Activated T-cell treated with anti-CD3 and anti-CD28 coated beads for 4 hours (primary cell): ENCODE data around the gene SLC41A1.

Experiments used
- DNase-seq: peaks from one replicate; pipeline ENCODE4 v3.0.0-alpha.2; 2020

Gene SLC41A1

DNA sequence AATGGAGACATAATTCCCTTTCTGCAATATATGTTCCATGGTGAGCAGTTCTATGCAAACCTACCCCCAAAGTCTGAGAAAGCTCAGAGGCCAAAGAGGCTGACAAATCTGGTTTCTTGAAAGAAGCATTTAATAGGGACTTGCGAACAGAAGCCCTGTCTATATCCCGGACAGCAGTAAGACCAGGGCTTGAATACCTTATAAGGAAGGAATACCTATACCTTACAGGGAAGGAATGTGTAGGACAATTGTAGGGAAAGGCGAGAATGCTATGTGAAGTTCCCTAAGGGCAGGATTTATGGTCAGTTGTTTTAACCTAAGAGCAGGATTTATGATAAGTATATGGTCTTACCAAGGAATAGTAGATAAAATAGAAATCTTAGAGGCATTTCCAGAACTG is 5.0 kb upstream of the SLC41A1 start:
- DNase-seq: no peak

DNA sequence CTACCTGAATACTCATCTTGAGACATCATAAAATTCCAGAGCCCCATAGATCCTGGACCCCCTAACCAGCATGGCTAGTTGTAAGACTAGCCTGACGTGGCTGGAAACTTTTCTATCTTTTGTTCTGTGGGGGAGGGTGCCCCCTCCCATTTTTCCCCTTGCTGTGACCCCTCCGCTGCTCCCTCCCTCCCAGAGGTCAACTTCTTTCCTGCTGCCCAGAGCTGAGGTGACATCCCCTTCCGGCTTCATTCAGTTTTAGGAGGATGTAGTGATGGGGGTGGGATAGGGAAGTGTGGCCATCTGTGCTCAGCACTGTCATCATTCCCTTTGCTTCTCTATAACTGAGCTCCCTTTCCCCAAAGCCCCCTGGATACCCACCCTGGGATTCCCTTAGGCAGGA is 4.4 kb upstream of the SLC41A1 start:
- DNase-seq: no peak

DNA sequence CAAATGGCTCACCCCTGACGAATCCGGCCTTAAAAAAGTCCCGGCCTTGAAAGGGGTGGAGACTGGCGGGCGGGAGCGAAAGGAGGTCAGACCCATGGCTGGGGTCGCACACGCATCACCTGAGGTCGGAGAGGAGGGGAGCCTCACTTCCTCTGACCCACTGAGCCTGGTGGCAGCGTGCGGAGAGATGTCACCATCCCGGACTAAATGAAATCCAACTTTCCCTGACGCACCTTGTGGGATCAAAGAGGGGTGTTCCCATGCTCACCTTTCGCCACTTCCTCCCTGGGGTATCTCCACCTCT is 709 bp upstream of the SLC41A1 start:
- DNase-seq: no peak

DNA sequence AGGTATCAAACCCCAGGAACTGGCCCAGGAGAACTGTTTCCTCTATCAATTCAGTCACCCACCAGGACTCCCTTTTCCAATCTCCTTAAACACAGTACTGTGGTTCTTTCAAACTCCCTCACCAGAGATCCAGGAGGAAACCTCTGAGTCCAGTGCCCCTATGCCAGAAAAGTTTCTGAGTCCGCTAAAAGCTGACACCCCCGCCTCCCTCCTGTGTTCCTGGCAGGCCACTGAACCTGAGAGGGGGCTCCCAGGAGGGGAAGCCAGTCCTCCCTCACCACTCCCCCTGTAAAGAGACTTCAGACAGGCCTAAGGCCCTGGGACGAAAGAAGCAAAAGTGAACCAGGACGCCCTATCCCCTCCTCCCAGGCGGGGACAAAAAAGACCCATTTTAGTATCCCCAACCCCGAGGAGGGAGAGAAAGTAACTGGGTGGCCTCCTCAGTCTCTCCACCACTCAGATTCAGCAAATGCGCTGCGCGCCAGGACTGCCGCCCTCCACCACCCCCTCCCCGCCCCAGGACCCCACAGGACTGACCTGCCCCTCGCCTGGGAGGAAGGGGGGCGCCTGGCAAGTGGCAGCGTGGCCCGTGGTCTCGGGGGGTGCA is 624 bp downstream of the SLC41A1 start:
- DNase-seq: no peak

DNA sequence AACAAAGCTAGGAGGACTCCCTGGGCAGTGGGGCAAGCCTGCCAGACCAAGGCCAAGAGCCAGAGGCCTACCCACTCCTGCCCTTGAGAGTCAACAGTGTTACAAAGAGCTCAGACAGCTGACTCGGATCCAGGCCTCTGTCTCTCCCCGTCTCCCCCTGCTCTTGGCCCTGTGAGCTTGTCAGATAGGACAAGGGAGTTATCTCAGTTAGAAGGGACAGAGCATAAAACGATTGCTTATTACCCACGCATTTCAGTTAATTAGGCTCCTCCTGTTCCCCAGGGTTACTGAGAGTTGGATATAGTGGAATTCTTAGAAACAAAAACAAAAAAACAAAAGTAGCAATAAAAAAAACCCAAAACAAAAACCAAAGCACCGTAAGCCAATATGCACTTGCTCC is 1.3 kb downstream of the SLC41A1 start:
- DNase-seq: no peak

DNA sequence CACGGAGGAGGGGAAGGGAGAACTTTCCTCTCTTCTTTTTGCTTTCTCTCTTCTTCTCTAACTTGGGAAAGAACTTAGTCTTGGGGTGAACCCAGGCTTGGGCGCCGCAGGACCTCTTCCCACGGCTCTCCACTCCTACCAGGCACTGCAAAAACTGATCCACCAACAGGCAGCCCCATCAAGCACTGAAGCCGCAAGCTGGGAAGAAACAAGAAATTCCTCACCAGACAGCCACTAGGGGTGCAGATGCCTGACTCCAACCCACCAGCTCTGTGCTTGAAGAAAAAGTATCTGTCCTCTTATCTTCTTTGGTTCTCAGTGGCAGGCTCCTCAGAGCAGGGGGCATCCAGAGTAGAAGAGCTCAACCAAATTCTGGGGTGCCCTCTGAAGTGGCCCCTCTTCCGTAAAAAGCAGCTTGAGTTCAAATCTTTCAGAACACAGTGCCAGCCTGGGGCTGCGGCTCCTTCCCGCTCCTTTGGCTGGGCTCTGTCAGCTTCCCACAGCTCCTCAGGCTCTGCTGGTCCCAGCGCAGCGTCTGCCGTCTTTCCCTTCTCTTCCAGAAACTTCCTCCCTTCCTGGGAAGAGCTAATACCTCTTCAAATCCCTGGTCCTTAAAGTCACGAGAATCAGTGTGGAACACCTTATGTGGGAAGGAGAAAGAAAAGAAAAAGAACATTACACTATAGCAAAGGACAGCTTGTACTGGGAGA is 2.4 kb downstream of the SLC41A1 start:
- DNase-seq: no peak

DNA sequence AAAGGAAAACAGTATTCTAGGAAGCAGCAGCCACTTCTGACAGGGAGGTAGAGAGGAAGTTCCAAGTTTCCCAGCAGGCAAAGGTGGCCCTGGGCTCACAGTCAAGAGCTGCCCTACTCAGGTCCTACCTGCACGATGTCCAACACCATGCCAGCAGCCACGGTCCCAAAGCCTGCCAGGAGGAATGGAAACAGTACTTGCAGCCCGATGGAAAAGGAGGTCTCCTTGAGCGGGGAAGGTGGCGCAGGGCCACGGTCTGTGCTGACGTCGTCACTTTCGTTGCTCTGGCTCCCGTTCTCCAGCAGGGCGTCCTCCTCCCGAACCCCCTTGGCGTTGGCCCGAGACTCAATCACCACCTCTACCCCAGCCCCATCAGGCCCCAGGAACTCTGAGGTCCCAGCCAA is 3.1 kb downstream of the SLC41A1 start:
- DNase-seq: no peak

DNA sequence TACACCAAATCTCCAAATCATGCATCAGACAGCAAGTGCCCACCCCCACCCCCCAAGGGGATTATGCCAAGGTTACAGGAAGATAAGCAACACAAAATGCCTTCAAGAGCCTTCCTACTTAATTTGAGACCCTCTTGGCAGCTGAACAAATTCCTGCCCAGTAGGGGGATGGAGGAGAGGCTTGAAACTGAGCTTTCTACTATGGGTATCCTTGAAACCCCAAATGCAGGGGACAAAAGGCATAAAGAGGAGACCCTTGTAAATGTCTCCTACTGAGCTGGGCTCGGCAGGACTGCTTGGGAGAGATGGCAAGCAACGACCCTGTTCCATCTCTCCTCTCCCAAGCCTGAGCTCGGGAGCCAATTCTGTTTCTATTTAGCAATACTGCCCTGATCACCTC is 3.5 kb downstream of the SLC41A1 start:
- no peak for DNase-seq

DNA sequence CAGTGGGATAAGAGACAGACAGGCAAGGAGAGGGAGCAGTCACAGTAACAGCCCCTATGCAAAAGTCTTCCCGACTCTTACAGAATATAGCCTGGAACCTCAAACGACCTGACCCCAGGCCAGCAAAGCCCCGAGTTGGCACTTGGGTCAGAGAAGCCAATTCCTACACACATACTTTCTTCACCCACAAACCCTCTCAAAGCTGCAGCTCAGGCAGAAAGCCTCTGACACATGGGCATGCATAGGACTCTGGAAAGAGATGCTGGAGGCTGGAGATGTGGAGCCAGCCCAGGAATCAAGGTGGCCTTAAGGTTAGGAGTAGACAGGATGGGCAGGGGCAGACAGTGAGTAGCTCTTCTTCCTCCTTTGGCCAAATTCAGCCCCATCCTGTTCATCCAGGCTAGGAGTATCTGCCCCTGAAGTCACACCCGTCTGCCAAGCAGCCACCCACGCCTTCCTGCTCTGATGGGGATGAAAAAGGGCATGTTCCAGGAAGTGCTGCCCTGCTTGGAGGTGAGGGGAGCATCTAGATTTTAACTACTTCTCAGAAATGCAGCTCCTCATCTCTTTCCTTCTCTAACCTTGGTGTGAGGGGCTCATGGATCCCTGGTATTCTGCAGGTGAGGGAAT is 7.8 kb downstream of the SLC41A1 start:
- peak; percentile 21 for DNase-seq

DNA sequence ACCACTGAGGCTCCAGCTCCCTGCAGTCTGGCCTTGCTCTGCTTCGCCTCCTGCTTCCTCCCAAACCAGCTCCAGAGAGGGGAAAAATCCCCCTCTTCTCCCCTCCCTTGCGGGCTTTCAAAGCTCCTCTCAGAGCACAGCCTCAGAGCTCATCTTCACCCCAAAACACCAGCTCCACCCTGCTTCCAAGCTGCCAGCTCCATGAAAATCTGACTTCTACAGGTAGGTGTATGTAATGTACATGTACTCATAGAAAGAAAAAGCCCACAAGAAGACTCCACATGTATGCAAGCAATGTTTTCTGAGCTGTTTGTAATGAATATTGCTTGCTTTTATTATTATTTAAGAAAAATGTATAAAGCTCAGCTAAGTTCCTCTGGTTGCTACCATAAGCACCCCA is 8.4 kb downstream of the SLC41A1 start:
- DNase-seq: no peak

DNA sequence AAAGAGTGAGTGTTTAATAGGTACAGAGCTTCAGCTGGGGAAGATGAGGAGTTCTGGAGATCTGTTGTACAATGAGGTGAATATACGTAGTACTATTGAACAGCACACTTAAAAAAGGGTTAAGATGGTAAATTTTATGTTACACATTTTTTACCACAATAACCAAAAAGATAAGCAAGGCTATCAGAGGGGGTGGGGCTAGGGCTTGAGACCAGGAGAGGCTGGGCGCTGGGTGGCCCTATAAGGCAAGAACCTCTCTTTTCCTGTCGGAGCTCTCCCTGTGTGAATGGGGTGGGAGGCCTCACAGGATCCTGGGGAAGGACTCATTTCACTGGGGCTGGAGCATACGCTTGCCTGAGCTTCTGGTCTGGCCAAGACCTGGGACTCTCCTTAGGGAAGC is 9.0 kb downstream of the SLC41A1 start:
- DNase-seq: no peak

DNA sequence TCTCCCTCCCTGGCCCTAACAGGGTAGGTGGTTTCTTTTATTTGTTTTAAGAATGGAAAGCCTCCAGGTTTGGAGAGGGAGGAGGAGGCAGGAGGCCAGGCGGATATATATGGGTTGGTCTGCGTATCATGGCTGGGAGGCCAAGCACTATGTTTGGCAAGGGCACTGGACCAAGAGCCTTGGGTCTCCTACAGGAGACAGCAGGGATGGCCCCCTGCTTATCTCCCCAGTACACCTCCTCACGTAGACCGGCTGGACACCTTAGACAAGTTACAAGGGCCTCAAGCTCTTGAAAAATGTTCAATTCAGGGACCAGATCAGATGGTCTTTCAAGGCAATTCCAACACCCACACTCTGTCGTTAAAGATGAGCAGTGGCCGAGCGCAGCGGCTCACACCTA is 10.9 kb downstream of the SLC41A1 start:
- DNase-seq: no peak

DNA sequence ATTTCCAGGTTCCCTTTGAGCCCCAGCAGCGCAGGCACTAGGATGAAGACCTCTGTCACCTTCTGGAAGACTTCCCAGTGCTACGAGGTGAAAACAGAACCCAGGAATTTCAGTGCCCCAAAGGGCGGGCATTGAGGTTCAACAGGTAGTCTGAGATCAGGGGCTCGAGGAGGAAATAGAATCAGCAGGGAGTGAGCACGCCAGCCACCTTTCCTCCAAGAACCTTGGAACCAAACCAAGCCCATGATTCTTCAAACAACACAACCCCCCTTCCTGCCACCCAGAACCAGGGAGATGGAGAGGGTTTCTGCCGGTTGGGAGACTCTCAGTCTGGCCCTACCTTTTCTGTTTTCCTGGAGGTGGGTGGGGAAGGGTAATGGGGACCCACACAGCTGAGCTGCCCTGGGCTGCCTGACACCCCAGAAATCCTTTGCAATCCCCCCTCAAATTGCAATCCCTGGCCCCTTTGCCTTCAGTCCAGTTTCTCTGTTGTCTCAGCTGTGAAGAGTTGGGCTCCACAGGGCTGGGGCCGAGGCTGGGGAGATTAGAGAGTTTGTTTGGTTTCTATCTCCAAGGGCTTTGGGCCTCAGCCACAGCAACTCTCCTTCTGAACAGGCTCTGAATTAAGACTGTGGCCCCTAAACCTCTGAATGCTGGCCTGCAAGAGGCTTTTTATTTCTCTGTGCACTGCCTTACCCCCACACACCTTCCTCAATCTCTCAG is 11.9 kb downstream of the SLC41A1 start:
- DNase-seq: no peak

DNA sequence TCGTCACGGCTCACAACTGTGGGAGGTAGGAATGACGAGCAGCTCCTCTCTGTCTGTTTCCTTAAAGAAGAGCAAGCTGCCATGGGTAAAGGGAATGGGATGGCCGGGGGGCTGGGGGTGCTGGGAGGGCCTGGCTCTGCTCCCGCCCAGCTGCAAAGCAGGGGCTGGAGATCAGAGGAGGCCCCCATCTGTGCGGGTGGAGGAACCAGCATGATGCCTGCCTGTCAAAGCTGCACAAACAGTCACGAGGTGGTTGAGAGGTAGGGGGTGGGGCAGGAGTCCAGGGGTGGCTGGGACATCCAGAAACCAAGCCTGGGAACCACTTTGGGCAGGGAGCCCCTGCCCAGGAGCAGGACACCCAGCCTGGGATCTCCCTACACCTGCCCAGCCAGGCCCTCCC is 12.6 kb downstream of the SLC41A1 start:
- no peak for DNase-seq

DNA sequence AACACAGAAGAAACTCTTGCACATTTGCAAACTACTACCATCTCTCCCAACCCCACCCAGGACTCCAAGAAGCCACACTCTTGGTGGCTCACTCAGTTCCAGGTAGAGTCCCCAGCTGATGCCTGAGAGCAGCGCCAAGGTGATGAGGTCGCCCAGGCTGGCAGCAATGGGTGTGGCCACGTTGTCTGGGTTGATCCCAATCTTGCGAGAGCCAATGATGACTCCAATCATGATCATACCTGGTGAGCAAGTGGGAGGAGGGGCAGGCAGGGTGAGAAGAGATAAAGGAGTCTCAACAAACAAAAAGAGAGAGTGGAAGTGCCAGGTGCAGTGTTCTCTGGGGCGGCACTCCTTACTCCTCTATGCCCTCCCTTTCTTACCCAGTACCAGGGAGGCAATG is 14.4 kb downstream of the SLC41A1 start:
- no peak for DNase-seq

DNA sequence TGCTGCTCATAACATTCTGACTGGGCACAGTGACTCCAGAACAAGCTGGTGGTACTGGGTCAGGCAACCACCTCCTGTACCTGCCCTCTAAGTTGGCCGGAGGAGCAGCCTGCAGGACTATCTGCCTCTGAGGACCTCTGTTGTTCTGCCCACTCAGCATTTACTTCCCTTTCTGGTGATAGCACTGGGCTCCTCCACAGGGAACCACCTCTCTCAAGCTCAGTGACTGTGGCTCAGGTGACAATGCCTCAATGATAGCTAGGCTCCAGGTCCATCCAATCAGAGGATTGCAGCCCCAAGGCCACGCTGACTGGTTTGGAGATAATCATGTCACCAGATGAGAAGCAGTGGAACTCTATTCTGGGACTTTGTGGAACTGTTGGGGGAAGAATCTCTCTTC is 15.8 kb downstream of the SLC41A1 start:
- DNase-seq: no peak

DNA sequence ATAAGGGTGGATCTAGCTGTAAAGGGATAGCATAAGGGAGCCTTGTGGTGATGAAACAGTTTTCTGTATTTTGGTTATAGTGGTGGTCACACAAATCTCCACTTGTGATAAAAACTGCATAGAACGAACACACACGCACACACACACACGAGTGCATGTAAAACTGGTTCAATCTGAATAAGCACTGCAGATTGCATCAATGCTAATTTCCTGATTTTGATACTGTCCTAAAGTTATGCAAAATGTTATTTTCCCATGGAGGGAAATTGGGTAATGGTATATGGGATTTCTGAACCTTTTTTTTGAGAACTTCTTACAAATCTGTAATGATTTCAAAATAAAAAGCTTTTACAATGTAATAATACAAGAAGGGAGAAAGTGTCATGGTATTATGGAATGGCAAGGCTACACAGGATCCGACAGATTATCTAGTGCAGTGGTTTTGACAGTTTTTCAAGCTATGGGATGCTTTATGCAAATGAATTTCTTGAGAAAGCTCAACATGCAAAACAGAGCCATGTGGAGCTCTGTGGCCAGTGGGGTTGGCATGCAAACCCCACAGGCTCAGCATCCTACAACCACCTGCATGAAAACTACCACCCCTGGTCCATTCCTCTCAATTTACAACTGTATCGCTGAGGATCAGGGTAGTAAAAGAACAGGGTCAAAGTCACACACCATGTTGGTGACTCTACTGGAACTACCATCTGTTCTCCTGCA is 18.8 kb downstream of the SLC41A1 start:
- no peak for DNase-seq

DNA sequence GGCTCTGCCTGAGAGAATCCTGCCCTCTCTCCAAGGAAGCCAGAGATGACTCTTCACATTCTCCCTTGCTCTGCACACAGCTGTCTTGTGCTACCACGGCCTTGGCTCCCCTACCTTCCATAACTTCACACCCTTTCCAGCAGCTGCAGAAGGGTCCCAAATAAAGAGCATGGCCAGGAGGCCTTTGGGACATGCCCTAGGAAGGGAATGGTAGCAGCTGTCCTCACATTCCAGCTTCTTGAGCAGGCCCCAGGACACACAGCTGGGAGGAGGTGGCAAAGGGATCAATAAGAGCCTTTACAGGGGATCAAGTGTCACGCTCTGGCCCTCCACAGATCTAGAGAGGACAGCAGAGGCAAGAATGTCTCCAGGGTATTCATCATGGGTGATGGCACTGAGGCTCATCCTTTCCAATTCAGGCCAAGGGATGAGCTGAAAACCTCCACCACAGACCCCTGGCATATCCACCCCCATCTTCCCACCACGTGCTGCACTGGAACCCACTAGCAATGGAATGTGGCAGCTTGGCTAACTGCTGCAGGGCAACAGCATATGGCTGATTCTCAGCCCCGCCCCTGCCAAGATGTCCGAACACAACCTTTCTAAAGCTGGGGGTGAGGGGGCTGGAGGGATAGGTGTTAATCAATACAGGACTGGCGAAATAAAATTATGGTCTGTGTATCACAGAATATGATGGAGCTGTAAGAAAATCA is 19.9 kb downstream of the SLC41A1 start:
- no peak for DNase-seq

DNA sequence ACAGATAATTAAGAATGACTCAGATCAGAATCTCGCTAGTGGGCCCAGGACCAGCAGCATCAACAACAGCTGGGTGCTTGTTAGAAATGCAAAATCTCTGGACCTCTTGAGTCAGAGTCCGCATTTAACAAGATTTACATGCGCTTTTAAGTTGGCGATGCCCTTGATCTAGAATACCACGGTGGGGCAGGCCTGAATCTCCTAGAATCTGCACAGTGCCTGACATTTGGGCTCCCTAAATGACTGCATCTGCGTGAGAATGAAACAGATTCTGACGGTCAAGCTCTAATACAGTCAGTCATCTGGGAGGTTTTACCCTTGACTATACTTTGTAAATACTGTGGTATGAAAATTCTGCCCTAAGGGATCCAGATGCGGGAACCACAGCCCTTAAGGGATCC is 20.5 kb downstream of the SLC41A1 start:
- DNase-seq: no peak

DNA sequence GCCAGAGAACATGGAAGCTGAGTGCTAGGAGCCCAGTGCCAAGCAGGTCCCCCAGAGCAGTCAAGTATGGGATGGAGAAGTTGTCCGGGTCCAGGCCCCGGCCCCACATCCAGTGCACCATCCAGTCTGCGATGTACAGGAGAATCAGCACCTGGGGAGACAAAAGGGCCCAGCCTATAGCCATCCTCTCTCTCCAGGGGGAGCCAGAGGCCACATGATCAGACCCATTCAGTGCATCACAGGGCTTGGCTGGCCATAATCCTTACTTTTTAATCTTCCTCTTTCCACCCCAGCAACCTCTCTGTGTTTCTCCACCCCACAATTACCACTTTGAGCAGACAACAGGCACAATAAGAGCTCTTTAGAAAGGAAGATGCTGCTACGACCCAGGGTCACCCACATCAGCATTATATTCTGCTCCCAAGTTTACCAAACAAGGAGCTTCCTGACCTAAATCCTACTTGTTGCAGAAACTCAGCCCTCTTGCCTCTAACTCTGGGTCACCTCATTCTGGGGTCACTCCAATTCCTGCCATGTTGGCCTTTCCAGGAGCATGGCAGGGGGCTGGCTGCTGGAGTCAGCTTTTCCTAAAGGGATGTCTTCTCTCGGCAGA is 21.3 kb downstream of the SLC41A1 start:
- peak; percentile 49 for DNase-seq

DNA sequence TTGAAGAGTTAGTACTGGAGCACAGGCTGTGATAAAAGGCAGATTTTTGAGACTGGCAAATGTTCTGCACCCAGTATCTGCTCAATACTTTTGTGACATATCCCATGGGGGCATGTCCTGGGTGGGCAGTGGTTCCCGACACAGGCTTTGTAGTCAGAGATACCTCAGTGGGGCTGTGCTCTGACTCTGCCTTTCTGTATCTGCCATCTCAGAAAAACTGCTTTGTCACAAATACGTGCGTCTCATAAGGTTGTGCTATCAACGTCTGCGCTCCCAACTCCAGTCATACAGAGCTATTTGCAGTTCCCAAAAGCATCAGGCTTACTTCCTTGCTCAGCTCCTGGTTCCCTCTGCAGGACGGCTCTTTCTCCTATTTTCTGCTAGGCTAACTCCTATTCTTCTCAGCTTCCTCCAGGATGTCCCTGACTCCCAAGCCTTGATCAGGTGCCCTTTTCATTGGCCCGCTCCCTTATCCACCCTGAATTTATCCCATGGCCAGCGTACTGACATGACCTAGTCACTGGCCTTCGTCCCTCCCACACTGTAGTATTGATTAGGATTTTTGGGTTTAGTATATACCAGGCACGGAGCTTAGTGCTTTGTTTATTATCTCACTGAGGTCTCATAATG is 25.6 kb downstream of the SLC41A1 start:
- DNase-seq: no peak

DNA sequence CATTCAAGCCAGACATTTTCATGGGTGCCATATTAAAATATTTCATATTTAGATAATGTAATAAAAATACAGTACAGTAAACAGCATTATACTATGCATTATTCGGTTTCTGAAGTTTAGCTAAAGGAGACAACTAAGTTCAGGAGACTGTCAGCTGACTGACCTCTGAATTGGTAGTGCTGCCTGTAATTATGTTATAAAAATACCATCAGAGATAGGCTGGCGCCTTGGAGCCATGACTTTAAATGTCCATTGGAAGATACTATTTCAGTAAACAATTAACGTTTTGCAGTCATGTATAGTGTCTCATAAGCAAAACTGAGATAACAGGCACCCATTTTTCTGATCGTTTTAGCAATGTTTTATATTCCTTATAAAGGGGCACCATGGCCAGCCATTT is 26.4 kb downstream of the SLC41A1 start:
- DNase-seq: no peak
